Umbilical cord (tissue), 2 donors: ENCODE data around the gene ARFRP1. TPM values are rescaled to one million over a fixed set of nuclear protein-coding genes. Genes with fewer than 3 reads are reported as not detected.

Experiments used
- DNase-seq: peaks from one replicate; pipeline ENCODE4 v3.0.0-alpha.2; 2015; ENCODE audit warnings: low spot score
- total RNA-seq: library from RNA; depleted of rRNA; stranded (reverse); fragments of >200 nt; gene quantifications from one replicate; pipeline ENCODE4 v1.2.3, GENCODE V29; 2014; ENCODE audit warnings: low replicate concordance; ENCODE audit not compliant: insufficient read depth

The ARFRP1 gene
- total RNA-seq, 1 donor from 2014 or later: 38.3 TPM

GRCh38 chr20:63743210-63743970, 35.6 kb upstream of the ARFRP1 start:
- no peak for DNase-seq

GRCh38 chr20:63742381-63743024, 34.7 kb upstream of the ARFRP1 start:
- DNase-seq: no peak

GRCh38 chr20:63741676-63742380, 34.1 kb upstream of the ARFRP1 start:
- no peak for DNase-seq

GRCh38 chr20:63741354-63741675, 33.5 kb upstream of the ARFRP1 start:
- no peak for DNase-seq

GRCh38 chr20:63740627-63741353, 33.0 kb upstream of the ARFRP1 start:
- peak; percentile 95 for DNase-seq

GRCh38 chr20:63740070-63740626, 32.4 kb upstream of the ARFRP1 start:
- peak; percentile 63 for DNase-seq

- DNase-seq: peak; percentile 85
Observed at GRCh38 chr20:63739130-63740069, 31.6 kb upstream of the ARFRP1 start, which contains the start of gene SLC2A4RG. Gene SLC2A4RG, plus strand, starts transcription at chr20:63739776. Its CDS starts 137 bp downstream, at chr20:63739913.

DNA sequence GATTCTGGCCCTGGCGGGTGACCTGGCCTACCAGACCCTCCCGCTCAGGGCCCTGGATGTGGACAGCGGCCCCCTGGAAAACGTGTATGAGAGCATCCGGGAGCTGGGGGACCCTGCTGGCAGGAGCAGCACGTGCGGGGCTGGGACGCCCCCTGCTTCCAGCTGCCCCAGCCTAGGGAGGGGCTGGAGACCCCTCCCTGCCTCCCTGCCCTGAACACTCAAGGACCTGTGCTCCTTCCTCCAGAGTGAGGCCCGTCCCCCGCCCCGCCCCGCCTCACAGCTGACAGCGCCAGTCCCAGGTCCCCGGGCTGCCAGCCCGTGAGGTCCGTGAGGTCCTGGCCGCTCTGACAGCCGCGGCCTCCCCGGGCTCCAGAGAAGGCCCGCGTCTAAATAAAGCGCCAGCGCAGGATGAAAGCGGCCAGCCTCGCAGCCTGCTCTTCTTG, 30.9 kb upstream of the ARFRP1 start:
- DNase-seq: peak; percentile 53

- no peak for DNase-seq
Observed at GRCh38 chr20:63737945-63738686, 30.3 kb upstream of the ARFRP1 start.

- no peak for DNase-seq
Observed at GRCh38 chr20:63737695-63737944, 29.8 kb upstream of the ARFRP1 start.

DNA sequence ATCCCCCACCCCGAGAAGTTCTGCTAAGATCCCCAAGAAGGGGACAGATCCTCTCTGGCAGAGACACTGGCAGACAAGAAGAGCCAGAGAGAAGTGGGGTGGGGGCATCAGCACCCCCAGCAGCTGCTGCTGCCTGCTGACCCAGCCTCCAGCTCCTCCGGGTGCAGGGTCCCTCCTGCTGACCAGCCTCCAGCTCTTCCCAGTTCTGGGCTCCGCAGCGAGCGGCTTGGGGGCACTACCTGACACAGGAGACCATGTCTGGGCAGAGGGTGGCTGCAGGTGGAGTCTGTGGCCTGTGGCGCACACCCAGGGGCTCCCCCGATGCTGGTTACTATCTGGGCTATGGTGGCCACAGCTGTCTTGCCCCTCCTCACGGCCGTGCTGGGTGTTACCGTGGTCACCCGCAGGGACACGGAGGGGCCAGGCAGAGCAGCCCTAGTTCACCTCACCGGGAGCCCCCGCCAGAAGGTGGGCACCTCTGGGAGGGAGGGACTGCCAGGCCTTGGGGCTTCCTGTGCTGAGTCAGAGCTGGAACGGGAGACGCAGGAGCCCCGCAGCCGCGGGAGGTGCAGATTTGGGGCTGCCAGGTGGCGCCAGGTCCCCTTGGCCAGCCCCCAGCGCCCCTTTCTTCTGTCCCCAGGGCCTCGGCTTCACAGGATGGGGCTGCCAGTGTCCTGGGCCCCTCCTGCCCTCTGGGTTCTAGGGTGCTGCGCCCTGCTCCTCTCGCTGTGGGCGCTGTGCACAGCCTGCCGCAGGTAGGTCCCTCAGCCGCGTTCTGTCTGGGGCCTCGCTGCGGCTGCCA, 29.3 kb upstream of the ARFRP1 start:
- DNase-seq: no peak

DNA sequence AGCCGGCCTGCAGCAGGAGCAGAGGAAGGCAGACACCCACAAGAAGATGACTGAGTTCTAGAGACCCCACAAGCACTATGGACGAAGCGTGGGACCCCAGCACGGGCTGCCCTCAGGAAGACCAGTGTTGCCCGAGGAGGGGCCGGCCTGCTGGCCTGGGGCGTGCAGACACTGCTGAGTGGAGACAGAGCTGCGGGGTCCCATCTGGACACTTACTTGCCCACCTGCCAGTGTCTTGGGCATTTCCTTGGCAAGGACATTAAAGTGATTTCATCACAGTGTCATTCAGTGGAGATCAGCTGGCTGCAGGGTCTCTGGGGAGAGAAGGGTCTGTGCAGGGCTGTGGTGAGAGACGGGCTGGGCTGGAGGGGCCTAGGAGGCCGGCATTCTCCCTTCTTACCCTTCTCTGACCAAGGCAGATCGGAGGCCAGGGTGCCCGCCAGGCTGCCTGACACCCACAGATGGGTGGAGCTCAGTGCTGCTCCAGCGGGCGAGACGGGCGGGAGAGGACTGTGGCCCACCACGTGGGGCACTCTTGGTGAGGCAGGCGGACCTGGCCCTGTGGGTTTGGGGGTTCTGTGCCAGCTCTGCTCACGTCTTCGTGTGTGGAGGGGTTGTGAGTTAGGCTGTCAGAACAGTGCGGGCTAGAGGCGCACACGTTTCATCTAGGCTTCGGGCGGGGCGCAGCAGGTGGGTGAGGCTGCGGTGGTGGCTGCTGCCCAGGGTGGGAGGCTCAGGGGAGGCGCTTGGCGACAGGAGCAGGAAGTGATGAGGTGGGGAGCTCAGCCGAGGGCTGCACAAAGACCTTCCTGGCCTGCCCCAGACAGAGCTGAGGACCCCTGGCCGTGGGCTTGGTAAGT, 28.3 kb upstream of the ARFRP1 start, which contains the start of gene LIME1:
Gene LIME1, plus strand, starts transcription at position 806 of the 860 bp plus-strand sequence. CDS start 886 bp downstream, outside the sequence.
- DNase-seq: no peak

DNA sequence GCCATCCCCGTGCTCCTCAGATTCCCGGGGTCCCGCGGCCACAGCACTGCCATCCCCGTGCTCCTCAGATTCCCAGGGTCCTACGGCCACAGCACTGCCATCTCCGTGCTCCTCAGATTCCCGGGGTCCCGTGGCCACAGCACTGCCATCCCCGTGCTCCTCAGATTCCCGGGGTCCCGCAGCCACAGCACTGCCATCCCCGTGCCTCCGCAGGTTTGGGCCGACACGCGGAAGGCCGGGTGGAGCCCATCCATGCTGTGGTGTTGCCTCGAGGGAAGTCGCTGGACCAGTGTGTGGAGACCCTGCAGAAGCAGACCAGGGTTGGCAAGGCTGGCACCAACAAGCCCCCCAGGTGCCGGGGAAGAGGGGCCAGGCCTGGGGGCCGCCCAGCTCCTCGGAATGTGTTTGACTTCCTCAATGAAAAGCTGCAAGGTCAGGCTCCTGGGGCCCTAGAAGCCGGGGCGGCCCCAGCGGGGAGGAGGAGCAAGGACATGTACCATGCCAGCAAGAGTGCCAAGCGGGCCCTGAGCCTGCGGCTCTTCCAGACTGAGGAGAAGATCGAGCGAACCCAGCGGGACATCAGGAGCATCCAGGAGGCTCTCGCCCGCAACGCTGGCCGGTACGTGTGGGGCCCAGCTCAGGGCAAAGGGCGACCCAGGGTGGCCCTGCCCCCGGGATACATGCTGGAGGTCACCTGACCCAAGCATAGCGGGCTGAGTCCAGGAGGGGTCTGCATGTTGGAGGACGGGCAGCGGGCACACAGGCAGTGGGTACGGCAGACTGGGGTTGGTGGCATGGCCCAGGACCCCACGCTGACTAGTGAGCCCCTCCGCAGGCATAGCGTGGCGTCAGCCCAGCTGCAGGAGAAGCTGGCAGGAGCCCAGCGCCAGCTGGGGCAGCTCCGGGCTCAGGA, 27.4 kb upstream of the ARFRP1 start:
- no peak for DNase-seq

DNA sequence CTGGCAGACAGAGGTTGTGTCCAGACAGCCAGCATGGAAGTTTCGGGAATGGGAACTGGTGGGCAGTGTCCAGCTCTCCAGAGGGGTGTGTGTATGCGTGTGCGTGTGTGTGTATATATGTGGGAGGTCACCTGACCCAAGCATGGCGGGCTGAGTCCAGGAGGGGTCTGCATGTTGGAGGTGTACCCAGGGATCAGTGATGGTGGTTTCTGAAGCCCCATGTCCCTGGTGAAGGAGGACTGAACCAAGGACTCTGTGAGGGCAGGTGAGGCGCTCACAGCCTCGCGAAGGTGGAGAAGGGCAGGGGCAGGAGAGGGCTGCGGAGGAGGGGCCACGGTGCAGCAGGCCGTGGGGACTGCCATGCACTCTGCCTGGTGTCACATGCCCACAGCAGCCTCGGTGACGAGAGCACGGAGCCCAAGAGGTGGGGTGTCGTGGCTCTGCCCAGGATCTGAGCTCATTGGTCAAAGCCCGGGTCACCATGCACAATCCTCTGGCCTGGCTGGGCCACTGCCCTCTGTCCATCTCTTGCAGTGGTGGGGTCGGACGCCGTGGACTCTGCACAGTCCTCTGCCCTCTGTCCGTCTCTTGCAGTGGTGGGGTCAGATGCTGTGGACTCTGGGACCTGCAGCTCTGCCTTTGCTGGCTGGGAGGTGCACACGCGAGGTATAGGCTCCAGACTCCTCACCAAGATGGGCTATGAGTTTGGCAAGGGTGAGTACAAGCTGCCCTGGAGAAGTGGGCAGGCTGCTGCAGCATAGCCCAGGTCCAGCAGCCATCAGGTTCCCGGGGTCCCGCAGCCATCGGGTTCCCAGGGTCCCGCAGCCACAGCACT, 26.6 kb upstream of the ARFRP1 start:
- no peak for DNase-seq

DNA sequence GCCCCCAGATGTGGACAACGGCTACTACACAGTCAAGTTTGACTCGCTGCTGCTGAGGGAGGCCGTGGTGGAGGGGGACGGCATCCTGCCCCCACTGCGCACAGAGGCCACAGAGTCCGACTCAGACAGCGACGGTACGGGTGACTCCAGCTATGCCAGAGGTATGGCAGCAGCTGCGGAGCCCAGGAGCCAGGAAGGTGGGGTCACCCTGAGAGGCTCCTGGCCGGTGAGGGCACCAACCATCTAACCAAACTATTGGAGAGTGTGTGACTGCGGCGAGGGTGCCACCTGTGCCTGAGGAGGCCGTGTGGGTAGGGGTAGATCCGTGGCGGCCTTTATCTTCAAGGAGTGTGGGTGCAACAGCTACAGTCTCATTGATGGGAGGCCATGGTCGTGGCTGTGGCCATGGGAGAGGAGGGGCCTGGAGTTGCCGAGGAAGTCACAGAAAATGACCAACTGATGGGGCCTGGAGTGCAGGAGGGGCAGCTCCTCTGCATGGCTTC, 25.9 kb upstream of the ARFRP1 start:
- DNase-seq: no peak

DNA sequence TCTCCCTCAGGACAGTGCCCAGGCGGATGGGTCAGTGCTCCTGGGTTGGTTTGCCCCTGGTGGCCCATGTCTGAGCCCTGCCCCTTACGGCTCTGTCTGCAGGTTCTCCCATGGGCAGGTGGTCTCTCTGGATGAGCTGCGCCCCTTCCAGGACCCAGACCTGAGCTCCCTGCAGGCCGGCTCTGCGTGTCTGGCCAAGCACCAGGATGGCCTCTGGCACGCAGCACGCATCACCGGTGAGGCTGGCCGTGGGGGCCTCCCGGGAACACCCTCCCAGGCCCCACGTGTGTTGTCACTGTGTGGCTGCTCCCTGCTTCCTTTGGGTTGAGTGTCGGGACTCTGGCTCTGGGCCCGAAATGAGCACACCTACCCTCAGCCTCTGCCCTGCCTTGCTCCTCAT, 25.3 kb upstream of the ARFRP1 start:
- DNase-seq: no peak
